Neural cell (in vitro differentiated cells): ENCODE results near the gene SLC38A3. TPM values are rescaled to one million over a fixed set of nuclear protein-coding genes. Genes with fewer than 3 reads are reported as not detected.

Experiments
- H2AFZ ChIP-seq: fragments of 200-600, 300-800 bp; sonication (generic), shearing (Covaris generic); 2 replicates; pipeline ENCODE4 v1.6.0; 2014; ENCODE audit warnings: low read depth, mild to moderate bottlenecking, antibody characterized with exemption, low read length, moderate library complexity
- H3F3A ChIP-seq: fragments of 200-600 bp; shearing (Covaris generic); 2 replicates; pipeline ENCODE4 v1.6.1; 2016; ENCODE audit warnings: mild to moderate bottlenecking, moderate library complexity, mixed read lengths, antibody characterized with exemption, low read length; ENCODE audit not compliant: insufficient read depth, poor library complexity, severe bottlenecking
- H3K27ac ChIP-seq: fragments of 200-600, 300-800 bp; sonication (generic), shearing (Covaris generic); 2 replicates; pipeline ENCODE4 v1.5.1; 2014; ENCODE audit warnings: mild to moderate bottlenecking, low read length, moderate library complexity
- H3K27me3 ChIP-seq: fragments of 300-800, 200-600 bp; sonication (generic), shearing (Covaris generic); 2 replicates; pipeline ENCODE4 v1.6.0; 2014; ENCODE audit warnings: mild to moderate bottlenecking, low read depth, low read length, moderate library complexity; ENCODE audit not compliant: insufficient read depth
- H3K36me3 ChIP-seq: fragments of 300-800, 200-600 bp; sonication (generic), shearing (Covaris generic); 2 replicates; pipeline ENCODE4 v1.5.1; 2014; ENCODE audit warnings: mild to moderate bottlenecking, antibody characterized with exemption, low read length, moderate library complexity; ENCODE audit not compliant: insufficient read depth
- H3K4me2 ChIP-seq: fragments of 300-800, 200-600 bp; sonication (generic), shearing (Covaris generic); 2 replicates; pipeline ENCODE4 v1.6.0; 2014; ENCODE audit warnings: mild to moderate bottlenecking, low read length
- H3K4me3 ChIP-seq: fragments of 300-800, 200-600 bp; sonication (generic), shearing (Covaris generic); 2 replicates; pipeline ENCODE4 v1.5.1; 2014; ENCODE audit warnings: mild to moderate bottlenecking, low read length, moderate library complexity
- H3K79me2 ChIP-seq: fragments of 200-600 bp; shearing (Covaris generic); replicated peaks from 2 replicates; pipeline ENCODE4 v1.6.0; 2014; ENCODE audit warnings: mild to moderate bottlenecking, low read length, moderate library complexity; ENCODE audit not compliant: insufficient read depth
- H3K9ac ChIP-seq: fragments of 300-800, 200-600 bp; sonication (generic), shearing (Covaris generic); 2 replicates; pipeline ENCODE4 v1.6.1; 2016; ENCODE audit warnings: mild to moderate bottlenecking, low read length, mixed read lengths
- H3K9me2 ChIP-seq: fragments of 200-600 bp; shearing (Covaris generic); 2 replicates; pipeline ENCODE4 v1.6.1; 2016; ENCODE audit warnings: mild to moderate bottlenecking, low read length, mixed read lengths; ENCODE audit not compliant: insufficient read depth
- H3K9me3 ChIP-seq: fragments of 200-600, 300-800 bp; sonication (generic), shearing (Covaris generic); 2 replicates; pipeline ENCODE4 v1.6.1; 2016; ENCODE audit warnings: mild to moderate bottlenecking, mixed run types, low read length, moderate library complexity, mixed read lengths
- H4K20me1 ChIP-seq: fragments of 200-600 bp; shearing (Covaris generic); 2 replicates; pipeline ENCODE4 v1.6.1; 2016; ENCODE audit warnings: mild to moderate bottlenecking, mixed run types; ENCODE audit not compliant: insufficient read depth
- EP300 ChIP-seq: fragments of 450-650 bp; conservative IDR thresholded peaks from 2 replicates; pipeline ENCODE4 v1.6.1; 2014; ENCODE audit warnings: antibody characterized with exemption, mild to moderate bottlenecking, moderate library complexity; ENCODE audit not compliant: poor library complexity, severe bottlenecking
- EZH2 ChIP-seq: fragments of 200-600, 300-800 bp; shearing (Covaris generic), sonication (generic); IDR thresholded peaks from 2 replicates; pipeline ENCODE4 v1.6.1; 2014; ENCODE audit warnings: antibody characterized with exemption, low read length, borderline replicate concordance, mild to moderate bottlenecking; ENCODE audit not compliant: insufficient read depth, poor library complexity, severe bottlenecking
- MXI1 ChIP-seq: fragments of 450-650 bp; conservative IDR thresholded peaks from 2 replicates; pipeline ENCODE4 v1.6.1; 2014; ENCODE audit warnings: antibody characterized with exemption, mild to moderate bottlenecking; ENCODE audit not compliant: poor library complexity, severe bottlenecking
- POLR2AphosphoS5 ChIP-seq: IDR thresholded peaks from 2 replicates; pipeline ENCODE4 v1.6.1; 2012
- RAD21 ChIP-seq: fragments of 450-650 bp; conservative IDR thresholded peaks from 2 replicates; pipeline ENCODE4 v1.6.1; 2014; ENCODE audit warnings: antibody characterized with exemption, mild to moderate bottlenecking, moderate library complexity
- SMC3 ChIP-seq: fragments of 450-650 bp; conservative IDR thresholded peaks from 2 replicates; pipeline ENCODE4 v1.6.1; 2014; ENCODE audit warnings: antibody characterized with exemption, mild to moderate bottlenecking, moderate library complexity; ENCODE audit not compliant: poor library complexity
- TAF1 ChIP-seq: IDR thresholded peaks from 2 replicates; pipeline ENCODE4 v1.6.1; 2012; ENCODE audit warnings: low read depth
- polyA plus RNA-seq: library from polyadenylated mRNA; depleted of rRNA; stranded (reverse); fragments of >200 nt; gene quantifications from 2 replicates; pipeline ENCODE4 v1.2.3, GENCODE V29; 2014
- TF ChIP-seq, protein P1 (sequence below): IDR thresholded peaks from 2 replicates; pipeline ENCODE4 v1.6.1; 2012; ENCODE audit warnings: borderline replicate concordance
- TF ChIP-seq, protein P2 (sequence below): fragments of 450-650 bp; IDR thresholded peaks from 2 replicates; pipeline ENCODE4 v1.5.1; 2014; ENCODE audit warnings: antibody characterized with exemption, mild to moderate bottlenecking, moderate library complexity; ENCODE audit not compliant: poor library complexity, severe bottlenecking

SLC38A3 gene
- polyA plus RNA-seq, 1 donor from 2014 or later: not detected

DNA sequence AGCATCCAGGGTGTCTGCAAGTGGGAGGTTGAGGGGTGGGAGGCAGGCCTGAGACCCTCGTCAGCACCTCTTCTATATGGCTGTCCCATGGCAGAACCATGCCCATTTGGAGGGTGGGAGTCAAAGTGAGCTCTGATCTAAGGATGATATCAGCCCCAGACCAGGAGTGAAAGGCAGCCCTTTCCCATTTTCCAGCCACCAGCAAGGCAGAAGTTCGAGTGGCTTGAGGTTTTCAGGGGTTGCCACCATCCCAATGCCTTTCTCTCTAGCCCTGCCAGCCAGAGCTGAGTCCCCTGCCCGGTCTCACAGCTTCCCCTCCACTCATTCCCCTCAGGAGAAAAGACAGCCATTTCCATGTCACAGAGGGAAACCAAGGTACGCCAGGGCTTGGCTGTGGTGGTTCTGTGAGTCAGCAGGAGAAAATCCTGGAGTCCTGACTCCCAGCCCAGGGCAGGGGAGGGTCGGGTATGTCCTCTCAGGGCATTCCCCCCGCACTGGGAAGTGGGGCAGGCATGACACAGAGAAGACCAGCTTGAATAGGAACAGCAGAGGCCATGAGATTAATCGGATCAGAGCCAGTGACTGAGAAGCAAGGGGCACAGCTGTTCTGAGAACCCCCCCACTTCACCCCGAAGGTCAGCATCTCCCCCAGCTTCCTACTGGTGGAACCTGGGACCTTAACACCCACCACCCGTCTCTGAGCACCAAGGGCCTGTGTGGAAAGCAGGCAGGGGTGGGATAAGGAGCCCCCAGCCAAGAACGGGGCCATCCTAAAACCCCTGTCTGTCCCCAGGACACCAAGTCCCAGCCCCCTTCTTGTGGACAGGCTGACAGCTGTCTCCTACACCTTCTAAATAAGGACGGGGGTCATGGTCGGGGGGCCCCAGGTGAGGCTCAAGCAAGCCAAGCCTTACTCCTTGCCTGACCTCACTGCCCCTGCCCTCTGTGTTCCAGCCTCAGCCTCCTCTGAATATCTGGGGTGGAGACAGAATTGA is 965 bp upstream of the SLC38A3 start:
- Histone ChIP-seq H3K9me3 (no peaks in the 10 kb centered on the region), H3K27me3 (peaks cover 20% of the 10 kb centered on the region), H4K20me1 (no peaks in the 10 kb centered on the region), H3K9me2 (no peaks in the 10 kb centered on the region), H3K4me3 (peak overlapping the region; percentile 72), H3K4me2 (no peak overlapping the region), H3K36me3 (no peaks in the 10 kb centered on the region), H3F3A (no peaks in the 10 kb centered on the region), H2AFZ (no peak overlapping the region), H3K79me2 (no peaks in the 10 kb centered on the region), H3K27ac (no peak overlapping the region), H3K9ac (peak overlapping the region; percentile 53)
- TF ChIP-seq, protein P1, sequence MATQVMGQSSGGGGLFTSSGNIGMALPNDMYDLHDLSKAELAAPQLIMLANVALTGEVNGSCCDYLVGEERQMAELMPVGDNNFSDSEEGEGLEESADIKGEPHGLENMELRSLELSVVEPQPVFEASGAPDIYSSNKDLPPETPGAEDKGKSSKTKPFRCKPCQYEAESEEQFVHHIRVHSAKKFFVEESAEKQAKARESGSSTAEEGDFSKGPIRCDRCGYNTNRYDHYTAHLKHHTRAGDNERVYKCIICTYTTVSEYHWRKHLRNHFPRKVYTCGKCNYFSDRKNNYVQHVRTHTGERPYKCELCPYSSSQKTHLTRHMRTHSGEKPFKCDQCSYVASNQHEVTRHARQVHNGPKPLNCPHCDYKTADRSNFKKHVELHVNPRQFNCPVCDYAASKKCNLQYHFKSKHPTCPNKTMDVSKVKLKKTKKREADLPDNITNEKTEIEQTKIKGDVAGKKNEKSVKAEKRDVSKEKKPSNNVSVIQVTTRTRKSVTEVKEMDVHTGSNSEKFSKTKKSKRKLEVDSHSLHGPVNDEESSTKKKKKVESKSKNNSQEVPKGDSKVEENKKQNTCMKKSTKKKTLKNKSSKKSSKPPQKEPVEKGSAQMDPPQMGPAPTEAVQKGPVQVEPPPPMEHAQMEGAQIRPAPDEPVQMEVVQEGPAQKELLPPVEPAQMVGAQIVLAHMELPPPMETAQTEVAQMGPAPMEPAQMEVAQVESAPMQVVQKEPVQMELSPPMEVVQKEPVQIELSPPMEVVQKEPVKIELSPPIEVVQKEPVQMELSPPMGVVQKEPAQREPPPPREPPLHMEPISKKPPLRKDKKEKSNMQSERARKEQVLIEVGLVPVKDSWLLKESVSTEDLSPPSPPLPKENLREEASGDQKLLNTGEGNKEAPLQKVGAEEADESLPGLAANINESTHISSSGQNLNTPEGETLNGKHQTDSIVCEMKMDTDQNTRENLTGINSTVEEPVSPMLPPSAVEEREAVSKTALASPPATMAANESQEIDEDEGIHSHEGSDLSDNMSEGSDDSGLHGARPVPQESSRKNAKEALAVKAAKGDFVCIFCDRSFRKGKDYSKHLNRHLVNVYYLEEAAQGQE: no peak
- TF ChIP-seq EZH2 (no peak), POLR2AphosphoS5 (no peak), SMC3 (no peak), RAD21 (no peak), TAF1 (no peak), MXI1 (no peak), EP300 (no peak)
- TF ChIP-seq, protein P2, sequence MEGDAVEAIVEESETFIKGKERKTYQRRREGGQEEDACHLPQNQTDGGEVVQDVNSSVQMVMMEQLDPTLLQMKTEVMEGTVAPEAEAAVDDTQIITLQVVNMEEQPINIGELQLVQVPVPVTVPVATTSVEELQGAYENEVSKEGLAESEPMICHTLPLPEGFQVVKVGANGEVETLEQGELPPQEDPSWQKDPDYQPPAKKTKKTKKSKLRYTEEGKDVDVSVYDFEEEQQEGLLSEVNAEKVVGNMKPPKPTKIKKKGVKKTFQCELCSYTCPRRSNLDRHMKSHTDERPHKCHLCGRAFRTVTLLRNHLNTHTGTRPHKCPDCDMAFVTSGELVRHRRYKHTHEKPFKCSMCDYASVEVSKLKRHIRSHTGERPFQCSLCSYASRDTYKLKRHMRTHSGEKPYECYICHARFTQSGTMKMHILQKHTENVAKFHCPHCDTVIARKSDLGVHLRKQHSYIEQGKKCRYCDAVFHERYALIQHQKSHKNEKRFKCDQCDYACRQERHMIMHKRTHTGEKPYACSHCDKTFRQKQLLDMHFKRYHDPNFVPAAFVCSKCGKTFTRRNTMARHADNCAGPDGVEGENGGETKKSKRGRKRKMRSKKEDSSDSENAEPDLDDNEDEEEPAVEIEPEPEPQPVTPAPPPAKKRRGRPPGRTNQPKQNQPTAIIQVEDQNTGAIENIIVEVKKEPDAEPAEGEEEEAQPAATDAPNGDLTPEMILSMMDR: no peak

DNA sequence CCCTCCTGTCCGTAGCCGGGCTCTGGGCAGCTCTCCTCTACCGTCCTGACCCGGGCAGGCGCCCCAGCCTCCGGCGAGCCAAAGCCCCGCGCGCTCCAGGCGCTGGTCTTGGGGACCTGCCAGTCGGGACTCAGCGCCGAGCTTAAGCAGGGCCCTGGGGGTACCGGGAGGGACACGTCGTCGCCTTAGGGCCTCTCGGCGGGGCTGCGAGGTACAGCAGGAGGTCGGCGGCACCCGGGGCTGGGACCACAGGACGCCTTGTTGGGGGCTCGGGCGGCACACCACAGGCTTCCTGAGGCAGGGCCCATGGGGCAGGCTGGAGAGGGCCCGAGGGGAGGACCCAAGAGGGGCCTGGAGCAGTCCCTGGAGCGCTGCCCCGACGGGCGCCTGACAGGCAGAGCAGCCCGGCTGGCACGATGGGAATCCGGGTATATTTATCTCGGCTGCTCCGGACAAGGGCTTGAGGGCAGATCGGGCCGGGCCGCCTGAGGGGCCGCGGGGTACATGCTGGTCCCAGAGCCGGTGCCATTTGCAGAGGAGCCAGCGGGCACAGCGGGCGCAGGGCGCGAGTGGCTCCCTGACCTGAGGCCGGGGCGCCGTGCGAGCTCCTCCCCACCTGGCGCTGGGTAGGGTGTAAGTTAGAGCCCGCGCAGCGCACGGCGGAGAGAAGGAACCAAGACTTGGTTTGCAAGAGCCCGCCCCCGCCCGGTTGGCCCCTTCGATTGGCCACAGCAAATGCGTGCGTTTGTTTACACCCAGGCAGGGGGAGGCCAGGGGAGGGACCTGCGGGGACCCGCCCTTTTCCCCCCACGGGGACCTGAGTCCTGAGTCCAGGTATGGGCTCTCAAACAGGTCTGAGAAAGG is 574 bp downstream of the SLC38A3 start:
- Histone ChIP-seq H3K4me2 (peak overlapping the region; percentile 68), H4K20me1 (no peaks in the 10 kb centered on the region), H2AFZ (no peak overlapping the region), H3K36me3 (no peaks in the 10 kb centered on the region), H3K79me2 (no peaks in the 10 kb centered on the region), H3F3A (no peaks in the 10 kb centered on the region), H3K27me3 (peaks cover 20% of the 10 kb centered on the region), H3K9ac (peak overlapping the region; percentile 56), H3K27ac (no peak overlapping the region), H3K4me3 (peak overlapping the region; percentile 72), H3K9me2 (no peaks in the 10 kb centered on the region), H3K9me3 (no peaks in the 10 kb centered on the region)
- TF ChIP-seq POLR2AphosphoS5 (no peak), EZH2 (no peak), EP300 (no peak), SMC3 (no peak), MXI1 (no peak), RAD21 (no peak), TAF1 (no peak)
- TF ChIP-seq, protein P1: no peak
- TF ChIP-seq, protein P2: no peak
